HAP-1 (cell line): ENCODE results near the gene PCDHA10.

ENCODE experiments used
- DNase-seq, 2 experiments: peaks; one replicate each; pipeline ENCODE4 v3.0.0-alpha.2; 2016 to 2020; ENCODE audit warnings: low spot score in 2 of 2
- H3K27me3 ChIP-seq: fragments of 250-450 bp; sonication (Bioruptor Pico); 2 replicates; pipeline ENCODE4 v1.5.1; 2020; ENCODE audit warnings: low read depth, mild to moderate bottlenecking, moderate library complexity
- H3K36me3 ChIP-seq: fragments of 250-450 bp; sonication (Bioruptor Pico); replicated peaks from 2 replicates; pipeline ENCODE4 v1.5.1; 2020; ENCODE audit warnings: mild to moderate bottlenecking
- H3K4me1 ChIP-seq: fragments of 250-450 bp; sonication (Bioruptor Pico); 2 replicates; pipeline ENCODE4 v1.5.1; 2020; ENCODE audit warnings: mild to moderate bottlenecking
- H3K4me3 ChIP-seq: fragments of 250-450 bp; sonication (Bioruptor Pico); 2 replicates; pipeline ENCODE4 v1.5.1; 2020; ENCODE audit warnings: mild to moderate bottlenecking, moderate library complexity
- H3K9me3 ChIP-seq: fragments of 250-450 bp; sonication (Bioruptor Pico); 2 replicates; pipeline ENCODE4 v1.5.1; 2020; ENCODE audit warnings: mild to moderate bottlenecking, moderate library complexity
- in situ Hi-C: fragments of 300-500 bp; cut with MboI; formaldehyde crosslinking; loops from 3 replicates; pipeline ENCODE4 v1.14.3; 2020; ENCODE audit warnings: low sequenced_read_pairs, inconsistent platforms, mixed read lengths

Gene PCDHA10

GRCh38 chr5:140883927-140884697, 28.4 kb downstream of the PCDHA10 start:
- Histone ChIP-seq H3K4me3 (no peak overlapping the region), H3K27me3 (peaks cover 11% of the 10 kb centered on the region), H3K9me3 (no peaks in the 10 kb centered on the region), H3K36me3 (no peaks in the 10 kb centered on the region), H3K4me1 (no peaks in the 10 kb centered on the region)
- DNase-seq = no peak
- in situ Hi-C loops = loop anchor here (5.0 kb wide), 1 partner anchor 158 kb away; no protein-coding TSS in a partner anchor

GRCh38 chr5:140916325-140916724, 60.6 kb downstream of the PCDHA10 start:
- Histone ChIP-seq H3K4me3 (no peak overlapping the region), H3K4me1 (no peaks in the 10 kb centered on the region), H3K27me3 (no peaks in the 10 kb centered on the region), H3K9me3 (no peaks in the 10 kb centered on the region), H3K36me3 (no peaks in the 10 kb centered on the region)
- in situ Hi-C loops = no loop called here
- DNase-seq = no peak
